ENCODE results near the gene KATNBL1. TPM values are rescaled to one million over a fixed set of nuclear protein-coding genes. Genes with fewer than 3 reads are reported as not detected.
A peak's percentile ranks its signal among the peaks of the same experiment; 100 is the strongest.

KATNBL1 gene, protein sequence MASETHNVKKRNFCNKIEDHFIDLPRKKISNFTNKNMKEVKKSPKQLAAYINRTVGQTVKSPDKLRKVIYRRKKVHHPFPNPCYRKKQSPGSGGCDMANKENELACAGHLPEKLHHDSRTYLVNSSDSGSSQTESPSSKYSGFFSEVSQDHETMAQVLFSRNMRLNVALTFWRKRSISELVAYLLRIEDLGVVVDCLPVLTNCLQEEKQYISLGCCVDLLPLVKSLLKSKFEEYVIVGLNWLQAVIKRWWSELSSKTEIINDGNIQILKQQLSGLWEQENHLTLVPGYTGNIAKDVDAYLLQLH
- total RNA-seq (2022), result 22.6 and 25.9 TPM in 2 replicates
- Bru-seq, nascent RNA, result percentile 70 among the genes with signal in this experiment
- percentile 70 among the genes with signal in this experiment for BruChase-seq, experiment 1, labeled RNA remaining after a 2-hour chase
- BruChase-seq, experiment 2, labeled RNA remaining after a 6-hour chase, result percentile 70 among the genes with signal in this experiment
- long read RNA-seq, transcript KATNBL1-201 (10 exons, 2,723 nt), result major isoform, 24 of 34 reads
- long read RNA-seq, partial matches to known transcripts, result 0 of 34 reads
- long read RNA-seq, other reads (novel, unspliced or antisense), result 7 of 34 reads

- Histone ChIP-seq H3K36me3 (ENCODE audit: control insufficient read depth, insufficient read depth, low read length) (no peaks in the 10 kb centered on the region), H3K4me3 (ENCODE audit: low read depth, low read length) (peak within 1 kb of the TSS; percentile 44), H3K4me1 (peaks cover 8% of the 10 kb centered on the region; the same call in 1 of the 2 replicates), H3K27me3 (replicated peaks; ENCODE audit: control insufficient read depth, insufficient read depth, low read length) (no peaks in the 10 kb centered on the region), H3K9me3 (no peaks in the 10 kb centered on the region)
- Mint-ChIP-seq H3K9me3 (ENCODE audit: unreplicated experiment) (no peaks in the 10 kb centered on the region), H3K27me3 (ENCODE audit: insufficient read depth, unreplicated experiment) (no peaks in the 10 kb centered on the region), H3K4me3 (ENCODE audit: unreplicated experiment) (peak within 1 kb of the TSS; percentile 80), H3K27ac (ENCODE audit: unreplicated experiment) (peak within 1 kb of the TSS; percentile 87), H3K4me1 (ENCODE audit: low read depth, unreplicated experiment) (peaks cover 10% of the 10 kb centered on the region), H3K36me3 (ENCODE audit: insufficient read depth, unreplicated experiment) (peaks cover 6% of the 10 kb centered on the region)
- BruUV-seq (replicated peaks), result no TSS peak
- ChIA-PET POLR2A (interaction anchor here (0.5 to 1.1 kb wide), 7 partner anchors 84 to 1195 kb away, joined by 3 to 11 read pairs (median 5); partner anchors contain the start of genes EMC7 and PGBD4), CTCF (interaction anchor here (0.6 to 1.7 kb wide), 10 partner anchors 12 to 139 kb away, joined by 3 to 37 read pairs (median 3); no protein-coding TSS in a partner anchor)
- intact Hi-C loops (cut with micrococcal nuclease; ENCODE audit: unreplicated experiment), result loop anchor here (1.0 to 5.0 kb wide), 5 partner anchors 91 to 272 kb away; partner anchors contain the start of gene LPCAT4
- peak; percentile 95 to 96 for DNase-seq
- TF ChIP-seq, protein P1, sequence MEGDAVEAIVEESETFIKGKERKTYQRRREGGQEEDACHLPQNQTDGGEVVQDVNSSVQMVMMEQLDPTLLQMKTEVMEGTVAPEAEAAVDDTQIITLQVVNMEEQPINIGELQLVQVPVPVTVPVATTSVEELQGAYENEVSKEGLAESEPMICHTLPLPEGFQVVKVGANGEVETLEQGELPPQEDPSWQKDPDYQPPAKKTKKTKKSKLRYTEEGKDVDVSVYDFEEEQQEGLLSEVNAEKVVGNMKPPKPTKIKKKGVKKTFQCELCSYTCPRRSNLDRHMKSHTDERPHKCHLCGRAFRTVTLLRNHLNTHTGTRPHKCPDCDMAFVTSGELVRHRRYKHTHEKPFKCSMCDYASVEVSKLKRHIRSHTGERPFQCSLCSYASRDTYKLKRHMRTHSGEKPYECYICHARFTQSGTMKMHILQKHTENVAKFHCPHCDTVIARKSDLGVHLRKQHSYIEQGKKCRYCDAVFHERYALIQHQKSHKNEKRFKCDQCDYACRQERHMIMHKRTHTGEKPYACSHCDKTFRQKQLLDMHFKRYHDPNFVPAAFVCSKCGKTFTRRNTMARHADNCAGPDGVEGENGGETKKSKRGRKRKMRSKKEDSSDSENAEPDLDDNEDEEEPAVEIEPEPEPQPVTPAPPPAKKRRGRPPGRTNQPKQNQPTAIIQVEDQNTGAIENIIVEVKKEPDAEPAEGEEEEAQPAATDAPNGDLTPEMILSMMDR (IDR thresholded peaks at IDR 0.05; ENCODE audit: insufficient read depth in 1 of 2, low read depth in 1 of 2, low read length in 1 of 2, severe bottlenecking in 1 of 2, unreplicated experiment in 1 of 2), result peak; percentile 88 to 93
Measured at GRCh38 chr15:34209421-34210282, at the start of gene KATNBL1. KATNBL1 (minus strand) TSS chr15:34210096; CDS start chr15:34163676, 46,420 bp downstream.

GRCh38 chr15:34259566-34259965, 49.7 kb upstream of the KATNBL1 start:
- Histone ChIP-seq H3K4me1 (peaks cover 8% of the 10 kb centered on the region), H3K36me3 (ENCODE audit: control insufficient read depth, insufficient read depth, low read length) (no peaks in the 10 kb centered on the region), H3K27me3 (replicated peaks; ENCODE audit: control insufficient read depth, insufficient read depth, low read length) (no peaks in the 10 kb centered on the region), H3K9me3 (no peaks in the 10 kb centered on the region), H3K4me3 (ENCODE audit: low read depth, low read length) (no peak overlapping the region)
- H3K4me3 Mint-ChIP-seq (ENCODE audit: unreplicated experiment), result no peak overlapping the region
- no TSS peak for BruUV-seq (replicated peaks)
- no peaks in the 10 kb centered on the region for H3K27me3 Mint-ChIP-seq (ENCODE audit: insufficient read depth, unreplicated experiment)
- no peak overlapping the region for H3K27ac Mint-ChIP-seq (ENCODE audit: unreplicated experiment)
- no peak for DNase-seq
- no peaks in the 10 kb centered on the region for H3K9me3 Mint-ChIP-seq (ENCODE audit: unreplicated experiment)
- TF ChIP-seq, protein P1 (IDR thresholded peaks at IDR 0.05; ENCODE audit: insufficient read depth in 1 of 2, low read depth in 1 of 2, low read length in 1 of 2, severe bottlenecking in 1 of 2, unreplicated experiment in 1 of 2), result no peak
- H3K4me1 Mint-ChIP-seq (ENCODE audit: low read depth, unreplicated experiment), result peaks cover 10% of the 10 kb centered on the region
- intact Hi-C loops (cut with micrococcal nuclease; ENCODE audit: unreplicated experiment), result no loop called here
- ChIA-PET POLR2A (no interaction called here), CTCF (no interaction called here)
- H3K36me3 Mint-ChIP-seq (ENCODE audit: insufficient read depth, unreplicated experiment), result no peaks in the 10 kb centered on the region

- POLR2A ChIA-PET, result no interaction called here
- no peak overlapping the region for H3K4me3 Mint-ChIP-seq (ENCODE audit: unreplicated experiment)
- TF ChIP-seq, protein P1 (IDR thresholded peaks at IDR 0.05; ENCODE audit: insufficient read depth in 1 of 2, low read depth in 1 of 2, low read length in 1 of 2, severe bottlenecking in 1 of 2, unreplicated experiment in 1 of 2), result no peak
- no peak for DNase-seq
- H3K27me3 Mint-ChIP-seq (ENCODE audit: insufficient read depth, unreplicated experiment), result no peaks in the 10 kb centered on the region
- Histone ChIP-seq H3K27me3 (replicated peaks; ENCODE audit: control insufficient read depth, insufficient read depth, low read length) (no peaks in the 10 kb centered on the region), H3K4me3 (ENCODE audit: low read depth, low read length) (no peak overlapping the region), H3K4me1 (no peaks in the 10 kb centered on the region), H3K36me3 (ENCODE audit: control insufficient read depth, insufficient read depth, low read length) (no peaks in the 10 kb centered on the region), H3K9me3 (no peaks in the 10 kb centered on the region)
- H3K4me1 Mint-ChIP-seq (ENCODE audit: low read depth, unreplicated experiment), result peaks cover 10% of the 10 kb centered on the region
- no peaks in the 10 kb centered on the region for H3K36me3 Mint-ChIP-seq (ENCODE audit: insufficient read depth, unreplicated experiment)
- no peak overlapping the region for H3K27ac Mint-ChIP-seq (ENCODE audit: unreplicated experiment)
- CTCF ChIA-PET, result no interaction called here
- intact Hi-C loops (cut with micrococcal nuclease; ENCODE audit: unreplicated experiment), result no loop called here
- BruUV-seq (replicated peaks), result no TSS peak
- no peaks in the 10 kb centered on the region for H3K9me3 Mint-ChIP-seq (ENCODE audit: unreplicated experiment)
Measured at GRCh38 chr15:34258151-34258550, 48.3 kb upstream of the KATNBL1 start.

Data from Caco-2 (cell line).